Ramos (cell line): ENCODE measurements around the gene CRYBA2.

ENCODE experiments used
- in situ Hi-C: fragments of 300-500 bp; cut with MboI; formaldehyde crosslinking; loops from one replicate; pipeline ENCODE4 v1.14.3; 2022; ENCODE audit warnings: low sequenced_read_pairs; ENCODE audit not compliant: unreplicated experiment

CRYBA2 gene

DNA sequence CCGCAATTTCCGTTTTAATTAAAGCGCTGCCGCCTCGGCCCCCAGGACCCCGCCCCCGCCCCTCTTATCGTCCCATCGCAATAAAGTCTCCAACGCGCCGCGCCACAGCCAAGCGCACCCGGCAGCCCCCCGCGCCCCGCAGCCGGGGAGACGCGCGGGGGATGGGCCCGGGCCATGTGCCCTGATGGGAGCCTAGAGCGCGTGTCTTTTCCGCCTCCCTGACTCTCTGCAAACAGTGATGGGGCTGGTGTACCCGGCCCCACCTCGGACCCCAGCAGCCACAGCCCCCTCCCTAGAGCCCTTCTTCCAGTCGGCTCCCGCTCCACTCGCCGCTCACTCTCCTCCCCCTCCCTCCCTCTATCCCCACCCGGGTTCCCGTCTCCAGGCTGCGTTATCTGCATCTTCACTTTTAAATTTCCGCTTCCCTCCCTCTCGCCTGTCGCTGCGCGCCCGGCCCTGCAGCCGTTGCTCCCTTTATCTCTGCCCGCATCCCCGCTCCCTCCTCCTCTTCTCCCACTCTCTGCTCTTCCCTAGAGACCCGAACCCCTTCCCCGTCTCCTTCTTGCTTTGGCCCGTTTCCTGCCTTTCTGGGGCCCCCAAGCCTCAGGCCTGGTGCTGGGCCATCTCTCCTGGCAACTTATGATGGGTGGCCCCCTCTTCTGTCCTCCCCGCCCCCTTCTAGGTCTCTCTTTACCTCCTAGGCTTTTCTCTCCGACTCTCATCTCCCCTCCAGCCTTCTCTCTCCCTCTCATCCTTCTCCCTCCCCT, 7.7 kb downstream of the CRYBA2 start:
- in situ Hi-C loops = no loop called here

DNA sequence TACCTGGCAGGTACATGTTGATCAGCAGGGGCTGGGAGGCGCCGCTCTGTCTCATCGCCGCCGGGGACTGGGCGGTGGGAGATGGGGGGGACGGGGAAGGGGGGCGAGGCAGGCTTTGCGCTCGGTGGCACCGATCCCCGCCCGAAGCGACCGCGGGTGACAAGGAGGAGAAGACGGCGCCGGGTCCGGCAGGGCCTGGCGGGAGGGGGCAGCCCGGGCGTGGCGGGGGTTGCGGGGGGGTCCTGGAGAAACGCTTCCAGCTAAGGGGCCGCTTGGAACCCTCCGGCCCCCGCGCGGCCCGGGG, 8.2 kb downstream of the CRYBA2 start, which contains the start of gene FEV:
Gene FEV (minus strand): TSS at position 164 of the 304 bp plus-strand sequence. CDS start 109 bp downstream, at position 55.
- in situ Hi-C loops = no loop called here

DNA sequence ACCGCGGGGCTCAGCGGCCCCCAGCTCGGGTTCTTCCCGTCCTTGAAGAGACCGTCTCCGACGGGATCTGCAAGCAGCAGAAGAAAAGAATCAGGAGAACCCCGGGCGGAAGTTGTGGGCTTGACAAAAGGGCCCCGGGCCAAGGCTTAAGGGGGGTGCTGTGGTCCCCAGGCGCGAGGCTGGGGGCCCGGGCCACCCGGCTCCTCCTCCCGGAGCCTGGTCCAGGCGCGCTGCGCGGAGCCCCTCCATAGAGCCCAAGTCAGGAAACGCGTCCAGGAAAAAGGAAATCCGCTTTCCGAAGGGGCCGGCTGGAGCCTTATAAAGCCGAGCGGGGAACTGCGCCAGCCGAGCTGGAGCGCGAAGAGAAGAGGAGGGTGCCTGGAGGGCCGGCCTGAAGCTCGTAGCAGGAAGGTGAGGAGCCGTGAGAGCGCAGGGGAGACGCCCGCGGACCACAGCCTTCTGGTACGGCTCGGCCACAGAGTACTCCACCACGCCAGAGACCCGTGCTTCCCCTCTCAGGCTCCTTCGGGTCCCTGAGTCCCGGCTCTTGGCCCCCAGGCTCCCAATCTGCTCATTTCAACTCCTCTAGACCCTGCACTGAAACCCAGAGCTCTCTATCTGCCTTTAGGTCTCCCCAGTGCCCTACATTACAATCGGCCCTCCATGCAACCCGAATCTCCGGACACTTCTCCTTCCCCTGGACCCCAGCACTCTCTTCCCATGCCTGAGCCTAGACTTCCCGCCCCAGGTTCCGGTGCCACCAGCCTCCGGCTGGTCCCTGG, 8.8 kb downstream of the CRYBA2 start:
- in situ Hi-C loops = no loop called here

DNA sequence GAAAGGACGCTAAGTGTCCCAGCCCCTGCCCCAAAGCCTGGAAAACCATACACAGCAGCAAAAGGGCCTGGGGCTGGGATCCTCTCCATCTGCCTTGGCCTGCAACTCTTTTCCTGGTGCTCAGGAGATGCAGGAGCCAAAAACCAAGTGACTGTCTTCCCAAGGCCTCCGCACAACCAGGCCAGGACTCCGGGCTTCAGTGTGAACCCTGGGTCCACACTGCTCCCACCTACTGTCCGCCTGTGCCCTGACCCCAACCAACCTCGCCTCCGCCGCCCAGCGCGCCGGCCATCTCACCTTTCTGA, 9.3 kb downstream of the CRYBA2 start:
- in situ Hi-C loops = no loop called here

DNA sequence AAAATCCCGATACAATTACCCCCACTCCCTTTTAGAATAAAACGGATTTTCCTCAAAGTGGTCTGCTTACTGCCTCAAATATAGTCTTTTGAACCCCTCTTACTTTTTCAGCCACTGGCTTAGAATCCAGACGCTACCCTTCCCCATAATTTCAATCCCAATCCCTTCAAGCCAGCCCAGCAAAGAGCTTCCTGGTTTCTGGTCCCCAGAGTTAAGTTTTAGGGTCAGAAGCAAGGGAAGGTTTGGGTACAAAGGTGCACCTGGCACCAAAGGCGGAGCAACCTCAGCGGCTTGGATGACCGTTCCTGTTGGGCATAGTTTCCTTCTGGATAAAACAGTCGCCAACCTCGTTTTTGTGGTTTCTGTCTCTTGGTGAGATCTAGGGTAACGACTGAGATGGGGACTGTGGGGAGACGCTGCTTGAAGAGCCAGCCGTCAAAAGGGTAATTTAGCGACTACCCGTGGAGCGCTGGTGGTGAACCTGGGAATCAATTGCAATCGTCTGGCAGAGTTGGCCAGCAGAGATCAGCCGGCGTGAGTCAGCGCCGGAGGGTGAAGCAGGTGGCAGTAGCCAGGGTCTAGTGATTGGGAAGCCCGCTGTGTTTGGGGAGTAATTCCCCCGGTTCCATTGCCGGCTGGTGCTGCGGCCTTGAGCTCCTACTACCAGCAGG, 9.8 kb downstream of the CRYBA2 start:
- in situ Hi-C loops = no loop called here

DNA sequence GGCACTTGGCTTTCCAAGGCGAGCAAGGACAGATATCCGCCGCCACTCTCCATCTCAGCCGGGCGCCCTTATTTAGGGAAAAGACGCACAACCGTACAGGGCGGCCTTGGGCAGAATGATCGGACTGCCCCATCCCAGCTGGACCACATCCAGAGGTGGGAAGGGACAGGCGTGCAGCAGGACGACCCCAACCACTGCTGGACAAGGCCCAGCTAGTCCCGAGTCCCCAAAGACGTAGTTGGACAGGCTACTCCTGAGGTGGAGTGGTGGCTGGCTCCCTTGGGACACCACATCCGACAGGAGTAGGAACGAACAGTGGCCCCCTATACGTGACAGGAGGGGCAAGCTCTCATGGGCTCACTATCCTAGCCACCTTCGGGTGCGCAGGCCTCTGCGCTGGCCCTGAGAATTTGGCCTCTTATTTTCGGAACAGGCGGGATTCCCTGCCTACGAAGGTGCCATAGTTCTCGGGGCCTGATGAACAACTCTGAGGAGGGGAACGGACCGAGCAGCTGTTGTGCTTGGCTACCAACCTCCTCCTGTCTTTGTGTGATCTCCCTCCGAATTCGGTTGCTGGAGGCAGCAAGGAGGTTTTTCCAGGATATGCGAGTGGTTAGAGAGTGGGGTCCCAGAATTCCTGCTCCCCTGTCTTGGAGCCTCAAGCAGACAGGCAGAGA, 10.5 kb downstream of the CRYBA2 start:
- in situ Hi-C loops = no loop called here

DNA sequence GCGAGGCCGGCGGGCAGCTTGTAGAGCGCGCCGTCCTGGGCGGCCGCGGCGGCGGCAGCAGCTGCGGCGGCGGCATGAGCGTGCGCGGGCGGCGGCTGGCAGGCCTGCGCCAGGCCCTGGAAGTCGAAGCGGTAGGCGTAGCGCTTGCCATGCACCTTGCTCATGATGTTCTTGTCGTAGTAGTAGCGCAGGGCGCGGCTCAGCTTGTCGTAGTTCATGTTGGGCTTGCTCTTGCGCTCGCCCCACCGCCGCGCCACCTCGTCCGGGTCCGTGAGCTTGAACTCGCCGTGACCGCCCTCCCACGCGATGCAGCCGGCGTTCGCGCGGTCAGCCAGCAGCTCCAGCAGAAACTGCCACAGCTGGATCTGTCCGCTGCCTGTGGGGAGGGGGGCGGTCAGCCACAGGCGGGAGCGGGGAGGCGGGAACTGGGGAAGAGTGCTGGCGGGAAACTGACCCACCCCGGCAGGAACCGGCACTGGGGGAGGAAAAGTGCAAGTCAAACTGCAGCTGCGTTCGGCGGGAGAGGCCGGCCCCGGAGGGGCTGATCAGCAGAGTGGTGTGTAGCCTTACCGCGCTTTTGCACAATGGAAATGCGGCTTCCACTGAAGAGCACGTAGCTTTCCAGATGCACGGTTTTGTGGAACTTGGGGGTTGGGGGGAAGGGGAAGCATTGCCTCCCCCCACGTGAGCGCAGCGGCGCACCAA, 11.2 kb downstream of the CRYBA2 start:
- in situ Hi-C loops = no loop called here

DNA sequence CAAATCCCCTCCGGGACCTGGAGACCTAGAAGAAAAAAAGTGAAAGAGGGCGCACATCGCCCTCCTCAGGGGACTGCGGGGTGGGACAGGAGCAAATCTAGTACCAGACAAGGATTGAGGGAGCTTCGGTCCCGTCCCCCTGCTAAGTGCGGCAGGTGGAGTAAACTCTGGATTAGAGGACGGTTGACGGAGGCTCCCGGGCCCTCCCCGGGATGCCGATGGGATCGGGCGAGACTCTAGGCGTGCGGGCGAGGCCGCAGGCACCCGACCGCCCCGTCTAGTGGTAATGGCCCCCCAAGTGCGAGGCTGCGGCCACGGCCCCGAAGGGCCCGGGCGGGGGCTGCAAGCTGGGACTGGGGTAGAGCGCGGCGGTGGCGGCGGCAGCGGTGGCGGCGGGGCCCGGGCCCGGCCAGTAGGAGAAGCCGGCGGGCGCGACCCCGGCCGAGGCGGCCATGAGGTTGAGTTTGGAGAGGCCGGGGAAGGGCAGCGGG, 11.8 kb downstream of the CRYBA2 start:
- in situ Hi-C loops = no loop called here

DNA sequence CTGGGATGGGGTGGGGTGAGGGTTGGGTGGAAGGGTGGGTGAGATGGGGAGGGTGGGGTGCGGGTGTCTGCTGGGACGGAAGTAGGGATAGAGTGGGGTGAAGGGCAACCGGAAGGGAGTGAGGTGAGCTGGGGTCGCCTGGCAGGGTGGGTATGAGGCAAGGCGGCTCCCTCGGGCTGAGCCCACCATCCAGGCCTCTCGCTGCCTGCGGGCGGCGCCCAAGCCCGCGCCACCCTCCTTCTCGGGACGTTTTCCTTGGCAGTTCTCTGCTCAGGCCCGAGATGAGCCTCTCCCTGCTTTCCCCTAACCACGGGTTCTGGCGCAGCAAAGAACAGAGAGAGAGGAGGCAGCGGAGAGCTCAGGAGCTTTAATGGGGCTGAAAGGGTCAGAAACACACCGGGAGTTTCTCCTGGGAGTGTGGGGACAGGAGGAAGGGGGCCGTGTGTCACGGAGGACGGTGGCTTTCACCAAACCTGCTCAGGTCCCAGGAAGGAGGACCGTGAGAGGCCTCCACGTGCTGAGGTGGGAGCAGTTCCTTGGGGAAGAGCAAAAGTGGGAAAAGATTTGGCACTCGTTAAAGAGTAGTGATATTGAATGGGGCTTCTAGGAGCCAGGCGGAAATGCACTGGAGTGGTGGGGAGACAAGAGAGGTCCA, 12.4 kb downstream of the CRYBA2 start:
- in situ Hi-C loops = no loop called here

DNA sequence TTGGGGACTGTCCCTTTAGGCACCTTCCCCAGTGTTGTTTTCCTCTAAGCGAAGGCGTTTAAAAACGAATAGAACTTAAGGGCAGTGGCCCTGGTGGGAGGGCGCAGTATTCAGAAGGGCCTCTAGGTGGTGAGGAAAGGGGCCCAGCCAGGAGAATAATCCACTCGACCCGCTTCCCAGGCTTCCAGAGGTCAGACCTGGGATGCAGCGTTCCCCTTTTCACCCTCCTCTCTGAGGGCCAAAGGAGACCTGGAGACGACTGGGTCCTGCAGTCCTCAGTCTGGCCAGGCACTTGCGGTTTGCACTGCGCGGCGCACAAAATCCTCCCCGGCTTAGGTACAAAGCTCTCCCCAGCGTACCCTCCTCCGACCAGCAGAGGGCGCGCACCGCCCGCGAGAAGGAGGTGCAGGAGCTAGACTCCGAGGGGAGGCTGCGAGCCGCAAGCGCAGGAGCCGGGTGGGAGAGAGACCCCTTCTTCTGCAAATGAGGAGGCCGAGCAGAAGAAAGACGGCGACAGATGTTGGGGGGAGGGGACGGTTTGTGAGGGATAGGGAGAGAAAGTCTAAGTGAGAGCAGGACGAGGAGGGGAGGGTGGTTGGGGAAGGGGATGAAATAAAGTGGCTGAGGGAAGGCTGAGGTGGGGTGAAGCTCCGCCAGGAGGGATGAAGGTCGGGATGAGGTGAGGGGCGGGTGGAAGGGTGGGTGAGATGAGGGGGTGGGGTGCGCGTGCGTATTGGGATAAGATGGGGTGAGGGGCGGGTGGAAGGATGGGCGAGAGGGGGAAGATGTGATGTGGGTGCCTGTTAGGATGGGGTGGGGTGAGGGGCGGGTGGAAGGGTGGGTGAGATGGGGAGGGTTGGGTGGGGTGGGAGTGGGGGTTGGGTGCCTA, 13.1 kb downstream of the CRYBA2 start:
- in situ Hi-C loops = no loop called here

DNA sequence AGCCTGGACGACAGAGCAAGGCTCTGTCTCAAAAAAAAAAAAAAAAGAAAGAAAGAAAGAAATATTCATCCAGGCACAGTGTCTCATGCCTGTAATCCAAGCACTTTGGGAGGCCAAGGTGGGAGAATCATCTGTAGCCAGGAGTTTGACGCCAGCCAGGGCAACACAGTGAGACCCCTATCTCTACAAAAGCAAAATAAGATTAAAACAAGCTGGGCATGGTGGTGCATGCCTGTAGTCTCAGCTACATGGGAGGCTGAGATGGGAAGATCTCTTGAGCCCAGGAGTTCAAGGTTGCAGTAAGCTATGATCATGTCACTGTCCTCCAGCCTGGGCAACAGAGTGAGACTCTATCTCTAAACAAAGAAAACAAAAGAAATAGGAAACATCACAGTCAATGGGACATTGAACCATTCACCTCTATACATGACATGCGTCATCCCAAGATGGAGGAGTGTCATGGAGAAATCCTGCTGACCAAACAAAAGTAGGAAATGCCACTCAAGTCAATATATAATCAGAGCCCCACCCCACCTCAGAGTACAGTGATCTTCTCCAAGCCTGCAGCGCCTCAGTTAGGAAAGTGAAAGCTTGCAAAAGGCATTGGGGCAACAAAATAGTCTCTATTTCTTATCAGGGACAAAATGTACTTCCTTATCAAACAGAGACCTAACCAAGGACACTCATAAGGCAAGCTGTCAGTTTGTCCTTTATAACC, 18.0 kb downstream of the CRYBA2 start:
- in situ Hi-C loops = no loop called here

DNA sequence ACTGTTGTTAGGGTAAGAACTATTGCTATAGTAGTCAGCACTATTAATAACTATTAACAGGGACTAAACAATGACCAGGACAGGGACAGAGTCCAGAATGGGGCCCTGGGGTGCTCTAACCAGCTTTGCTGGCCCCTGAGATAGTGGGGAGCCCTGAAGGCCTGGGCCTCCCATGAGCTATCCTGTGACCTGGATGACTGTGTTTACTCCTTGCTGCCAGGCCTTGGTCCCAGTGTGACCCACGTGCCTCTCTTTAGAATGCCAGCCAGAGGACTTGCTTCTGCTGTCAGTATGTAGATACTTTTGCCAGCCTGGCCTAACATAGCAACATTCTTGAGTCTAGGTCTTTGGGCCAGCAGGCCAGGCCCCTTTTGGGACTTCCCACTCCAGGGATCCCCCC, 22.3 kb downstream of the CRYBA2 start:
- in situ Hi-C loops = no loop called here

DNA sequence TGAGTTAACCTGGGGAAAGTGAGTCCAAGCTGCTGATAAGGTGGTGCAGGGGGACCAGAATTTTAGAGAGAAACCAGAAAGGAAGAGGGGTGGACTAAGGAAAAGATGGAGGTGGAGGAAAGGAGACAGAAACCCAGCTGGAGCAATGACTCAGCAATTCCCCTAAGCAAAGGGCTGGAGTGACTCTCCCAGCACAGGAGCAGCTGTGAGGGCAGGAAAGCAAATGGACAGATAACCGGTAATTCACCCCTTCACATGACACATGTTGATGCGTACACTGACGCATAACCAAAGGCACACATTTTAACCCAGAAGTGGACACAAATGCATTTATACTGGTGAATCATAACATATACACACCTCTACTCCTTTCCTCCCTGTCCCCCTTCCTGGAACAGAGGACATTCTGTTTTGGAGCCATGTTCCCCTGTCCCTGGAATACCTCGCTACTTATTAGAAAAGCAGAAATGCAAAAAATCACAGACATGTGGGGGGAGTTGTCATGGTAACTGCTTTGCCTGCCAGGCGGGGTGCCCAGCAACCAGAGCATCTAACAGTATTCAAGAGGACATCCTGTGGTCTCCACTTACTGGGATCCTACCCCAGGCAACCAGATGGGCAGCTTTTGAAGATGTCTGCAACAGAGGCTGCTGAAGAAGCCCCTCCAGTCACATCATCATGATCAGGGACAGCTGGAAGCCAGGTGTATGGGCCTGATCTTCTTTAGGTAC, 29.0 kb downstream of the CRYBA2 start:
- in situ Hi-C loops = no loop called here

DNA sequence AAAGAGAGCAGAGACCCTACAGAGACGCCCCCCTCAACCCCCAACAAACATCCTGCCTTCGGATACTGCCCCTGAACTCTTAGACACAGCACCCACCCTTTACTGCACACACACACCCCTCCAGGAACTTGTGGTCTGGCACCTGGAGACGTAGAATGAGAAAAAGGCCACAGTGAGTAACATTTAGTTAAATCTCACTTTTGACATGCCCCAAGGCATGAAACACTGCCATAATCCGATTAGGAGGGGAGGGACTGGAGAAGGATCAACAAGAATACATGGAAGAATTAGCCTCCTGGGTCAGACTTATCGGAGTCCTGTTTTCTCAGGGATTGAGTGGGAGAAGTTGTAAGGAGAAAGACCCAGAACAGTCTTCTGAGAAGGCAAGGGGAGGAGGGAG, 29.6 kb downstream of the CRYBA2 start:
- in situ Hi-C loops = no loop called here

DNA sequence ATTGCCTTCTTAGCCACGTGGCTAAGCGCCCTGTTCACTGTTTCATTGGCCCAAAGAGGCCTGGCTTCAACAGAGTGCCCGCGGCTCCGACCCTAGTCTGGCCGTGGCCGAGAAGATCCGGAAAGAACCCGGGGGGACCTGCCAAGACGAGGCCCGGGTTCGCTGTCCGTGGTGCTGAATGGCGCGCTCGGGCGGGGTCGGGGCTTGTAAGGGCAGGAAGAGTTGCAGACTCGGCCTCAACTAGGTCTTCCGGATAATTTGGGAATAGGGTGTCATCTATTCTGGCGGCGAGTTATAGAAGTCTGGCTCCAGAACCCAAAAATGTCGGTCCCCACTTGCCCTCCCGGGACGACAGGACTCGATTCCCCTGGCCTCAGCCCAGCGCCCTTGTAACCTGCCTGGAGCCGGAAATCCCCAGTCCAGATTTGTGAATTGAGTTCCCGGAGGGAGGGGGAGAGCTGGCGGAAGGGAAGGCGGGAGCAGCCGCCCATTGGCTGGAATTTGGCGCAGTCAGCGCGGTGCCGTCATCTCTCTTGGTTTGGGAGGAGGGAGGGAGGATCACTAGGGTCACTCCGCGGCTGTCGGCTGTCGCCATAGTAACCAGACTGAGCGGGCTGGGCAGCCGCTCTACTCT, 30.2 kb downstream of the CRYBA2 start:
- in situ Hi-C loops = no loop called here

DNA sequence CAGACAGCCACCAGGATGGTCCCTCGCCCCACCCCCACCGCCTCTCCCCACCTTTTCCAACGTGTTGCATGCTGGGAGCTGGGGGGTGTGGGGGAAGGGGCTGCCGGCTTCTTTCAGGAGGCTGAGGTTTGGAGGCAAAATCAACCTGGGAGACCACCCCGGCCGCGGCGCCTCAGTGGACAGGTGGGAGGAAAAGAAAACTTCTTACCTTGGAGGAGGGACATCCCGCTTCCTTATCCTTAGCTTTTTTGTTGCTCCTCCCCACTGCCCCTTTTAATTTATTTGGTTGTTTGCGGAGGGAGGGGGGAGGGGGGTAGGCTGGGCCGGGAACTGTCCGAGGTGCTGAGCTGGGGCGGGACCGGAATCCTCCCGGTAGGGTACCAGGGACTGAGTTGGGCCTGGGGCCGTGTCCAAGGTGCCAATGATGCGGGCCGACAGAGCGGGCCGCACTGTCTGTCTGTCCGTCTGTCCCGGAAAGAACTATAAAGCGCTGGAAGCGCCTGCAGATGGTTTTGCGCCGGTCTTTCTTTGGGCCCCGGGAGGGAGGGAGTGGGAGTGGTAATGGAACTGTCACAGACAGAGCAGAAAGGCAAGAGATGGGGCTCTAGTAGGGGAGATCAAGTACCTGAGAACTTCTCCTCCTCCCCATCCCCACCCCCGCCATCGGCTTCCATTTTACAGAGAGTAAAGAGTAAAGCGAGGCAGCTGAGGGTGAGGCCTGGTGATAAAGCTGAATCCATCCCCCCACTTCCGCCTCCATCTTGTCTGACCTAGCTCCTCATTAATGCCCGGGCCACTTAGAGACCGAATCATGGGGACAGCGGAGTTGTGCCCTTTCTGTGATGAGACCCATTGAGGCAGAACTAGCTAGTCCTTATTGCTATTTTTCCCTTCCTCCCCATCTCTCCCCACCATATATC, 31.3 kb downstream of the CRYBA2 start:
- in situ Hi-C loops = no loop called here
